ENCODE measurements around the gene MLH1. TPM values are rescaled to one million over a fixed set of nuclear protein-coding genes. Genes with fewer than 3 reads are reported as not detected.
A peak's percentile ranks its signal among the peaks of the same experiment; 100 is the strongest.
"Not testable (repeated sequence)": the region's sequence is repeated elsewhere in the genome, so short reads cannot be mapped to it uniquely, and the experiment has no call there.

Gene MLH1
- total and polyA plus RNA-seq, 2 donors from 2014 or later, result 22.9 to 29.2 TPM

- no peak overlapping the region for H3K4me3 ChIP-seq (ENCODE audit: low read length in 3 of 3)
- H3K4me1 ChIP-seq (ENCODE audit: control insufficient read depth in 2 of 3, insufficient read depth in 2 of 3, low read depth in 1 of 3, low read length in 3 of 3), result no peaks in the 10 kb centered on the region
- no peak overlapping the region for H3K27ac ChIP-seq (ENCODE audit: low read depth in 2 of 2, low read length in 2 of 2)
- H3K9me3 ChIP-seq (ENCODE audit: control insufficient read depth in 2 of 3, insufficient read depth in 1 of 3, low read length in 3 of 3), result peaks cover 2 to 10% (median 2%) of the 10 kb centered on the region in 3 donors
- TF ChIP-seq, protein P1, sequence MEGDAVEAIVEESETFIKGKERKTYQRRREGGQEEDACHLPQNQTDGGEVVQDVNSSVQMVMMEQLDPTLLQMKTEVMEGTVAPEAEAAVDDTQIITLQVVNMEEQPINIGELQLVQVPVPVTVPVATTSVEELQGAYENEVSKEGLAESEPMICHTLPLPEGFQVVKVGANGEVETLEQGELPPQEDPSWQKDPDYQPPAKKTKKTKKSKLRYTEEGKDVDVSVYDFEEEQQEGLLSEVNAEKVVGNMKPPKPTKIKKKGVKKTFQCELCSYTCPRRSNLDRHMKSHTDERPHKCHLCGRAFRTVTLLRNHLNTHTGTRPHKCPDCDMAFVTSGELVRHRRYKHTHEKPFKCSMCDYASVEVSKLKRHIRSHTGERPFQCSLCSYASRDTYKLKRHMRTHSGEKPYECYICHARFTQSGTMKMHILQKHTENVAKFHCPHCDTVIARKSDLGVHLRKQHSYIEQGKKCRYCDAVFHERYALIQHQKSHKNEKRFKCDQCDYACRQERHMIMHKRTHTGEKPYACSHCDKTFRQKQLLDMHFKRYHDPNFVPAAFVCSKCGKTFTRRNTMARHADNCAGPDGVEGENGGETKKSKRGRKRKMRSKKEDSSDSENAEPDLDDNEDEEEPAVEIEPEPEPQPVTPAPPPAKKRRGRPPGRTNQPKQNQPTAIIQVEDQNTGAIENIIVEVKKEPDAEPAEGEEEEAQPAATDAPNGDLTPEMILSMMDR (IDR thresholded peaks at IDR 0.05; ENCODE audit: borderline replicate concordance, extremely low read depth, insufficient read depth), result no peak
- FAIRE-seq (no peak), DNase-seq (no peak)
- intact Hi-C loops (cut with DNase I), result no loop called here
- no peak overlapping the region for H3K9ac ChIP-seq (ENCODE audit: low read length in 3 of 3)
- H3K36me3 ChIP-seq (ENCODE audit: control insufficient read depth in 2 of 3, insufficient read depth in 3 of 3, low read length in 3 of 3), result peaks cover 14 to 19% (median 18%) of the 10 kb centered on the region in 3 donors
- H3K27me3 ChIP-seq (ENCODE audit: control insufficient read depth, insufficient read depth, low read length), result no peaks in the 10 kb centered on the region
These were observed 46.9 kb downstream of the MLH1 start for GRCh38 chr3:37040231-37040630.

- H3K9ac ChIP-seq (ENCODE audit: low read length in 3 of 3), result no peak overlapping the region
- H3K4me3 ChIP-seq (ENCODE audit: low read length in 3 of 3), result no peak overlapping the region
- DNase-seq, result peak in 1 of 5 donors; percentile 11
- no peak for FAIRE-seq
- no peak overlapping the region for H3K27ac ChIP-seq (ENCODE audit: low read depth in 2 of 2, low read length in 2 of 2)
- H3K36me3 ChIP-seq (ENCODE audit: control insufficient read depth in 2 of 3, insufficient read depth in 3 of 3, low read length in 3 of 3), result peaks cover 8 to 15% (median 12%) of the 10 kb centered on the region in 3 donors
- H3K27me3 ChIP-seq (ENCODE audit: control insufficient read depth, insufficient read depth, low read length), result no peaks in the 10 kb centered on the region
- H3K4me1 ChIP-seq (ENCODE audit: control insufficient read depth in 2 of 3, insufficient read depth in 2 of 3, low read depth in 1 of 3, low read length in 3 of 3), result no peaks in the 10 kb centered on the region
- H3K9me3 ChIP-seq (ENCODE audit: control insufficient read depth in 2 of 3, insufficient read depth in 1 of 3, low read length in 3 of 3), result peaks cover 0 to under 1% (median 0%) of the 10 kb centered on the region in 3 donors
- TF ChIP-seq, protein P1 (IDR thresholded peaks at IDR 0.05; ENCODE audit: borderline replicate concordance, extremely low read depth, insufficient read depth), result no peak
- intact Hi-C loops (cut with DNase I), result no loop called here
These were observed 48.4 kb downstream of the MLH1 start for GRCh38 chr3:37041546-37042195.

- H3K27ac ChIP-seq (ENCODE audit: low read depth in 2 of 2, low read length in 2 of 2); FAIRE-seq; DNase-seq; H3K4me3 ChIP-seq (ENCODE audit: low read length in 3 of 3); H3K9ac ChIP-seq (ENCODE audit: low read length in 3 of 3); H3K4me1 ChIP-seq (ENCODE audit: control insufficient read depth in 2 of 3, insufficient read depth in 2 of 3, low read depth in 1 of 3, low read length in 3 of 3); H3K27me3 ChIP-seq (ENCODE audit: control insufficient read depth, insufficient read depth, low read length); H3K9me3 ChIP-seq (ENCODE audit: control insufficient read depth in 2 of 3, insufficient read depth in 1 of 3, low read length in 3 of 3); intact Hi-C loops (cut with DNase I): not testable (repeated sequence)
- peaks cover 9 to 21% (median 20%) of the 10 kb centered on the region in 3 donors for H3K36me3 ChIP-seq (ENCODE audit: control insufficient read depth in 2 of 3, insufficient read depth in 3 of 3, low read length in 3 of 3)
These were observed 49.4 kb downstream of the MLH1 start for GRCh38 chr3:37042712-37043111.

- H3K27ac ChIP-seq (ENCODE audit: low read depth in 2 of 2, low read length in 2 of 2), result no peak overlapping the region
- no peaks in the 10 kb centered on the region for H3K27me3 ChIP-seq (ENCODE audit: control insufficient read depth, insufficient read depth, low read length)
- intact Hi-C loops (cut with DNase I), result no loop called here
- H3K4me1 ChIP-seq (ENCODE audit: control insufficient read depth in 2 of 3, insufficient read depth in 2 of 3, low read depth in 1 of 3, low read length in 3 of 3), result peaks cover 0 to 2% (median 0%) of the 10 kb centered on the region in 3 donors
- TF ChIP-seq, protein P1 (IDR thresholded peaks at IDR 0.05; ENCODE audit: borderline replicate concordance, extremely low read depth, insufficient read depth), result no peak
- FAIRE-seq (no peak), DNase-seq (no peak)
- H3K4me3 ChIP-seq (ENCODE audit: low read length in 3 of 3), result no peak overlapping the region
- no peaks in the 10 kb centered on the region for H3K9me3 ChIP-seq (ENCODE audit: control insufficient read depth in 2 of 3, insufficient read depth in 1 of 3, low read length in 3 of 3)
- peaks cover 7 to 52% (median 39%) of the 10 kb centered on the region in 3 donors for H3K36me3 ChIP-seq (ENCODE audit: control insufficient read depth in 2 of 3, insufficient read depth in 3 of 3, low read length in 3 of 3)
- H3K9ac ChIP-seq (ENCODE audit: low read length in 3 of 3), result no peak overlapping the region
These were observed 57.0 kb downstream of the MLH1 start for GRCh38 chr3:37050282-37050681.

Data from kidney (tissue), 14 donors.